Astrocyte (in vitro differentiated cells and primary cell): ENCODE measurements around the gene ABCC4.

Experiments used
- CTCF ChIP-seq: IDR thresholded peaks from 2 replicates; pipeline ENCODE4 v1.5.1; 2011; ENCODE audit warnings: low read depth, mild to moderate bottlenecking, inconsistent platforms, low read length, moderate library complexity; ENCODE audit not compliant: insufficient read depth
- EZH2 ChIP-seq: IDR thresholded peaks from 2 replicates; pipeline ENCODE4 v1.6.1; 2012; ENCODE audit warnings: mild to moderate bottlenecking, low read length, inconsistent platforms; ENCODE audit not compliant: insufficient read depth

GRCh38 chr13:95284436-95284835, 16.8 kb downstream of the ABCC4 start:
- no peak for TF ChIP-seq CTCF
- no peak for TF ChIP-seq EZH2
